Gastrocnemius medialis (tissue), 4 donors: ENCODE measurements around the gene ZDHHC8.

Source experiments
- CTCF ChIP-seq, 5 experiments: fragments of 450-650 bp in 3 of 5; fragments of 200-600 bp in 2 of 5; sonication (generic) in 2 of 5; IDR thresholded peaks in 4 of 5; conservative IDR thresholded peaks in 1 of 5; 1 replicate in 4 of 5; 2 replicates in 1 of 5; pipeline ENCODE4 v1.5.1; 2016 to 2019; ENCODE audit warnings: antibody characterized with exemption in 5 of 5, mild to moderate bottlenecking in 3 of 5, moderate library complexity in 3 of 5
- POLR2A ChIP-seq, 2 donors: fragments of 450-650 bp; IDR thresholded peaks; one replicate each; pipeline ENCODE4 v1.6.1; 2017; ENCODE audit warnings: antibody characterized with exemption in 2 of 2, mild to moderate bottlenecking in 2 of 2, moderate library complexity in 2 of 2

- no peak for TF ChIP-seq CTCF (IDR thresholded peaks at IDR 0.05 in 4 of 5, conservative IDR thresholded peaks at IDR 0.05 in 1 of 5)
- TF ChIP-seq POLR2A (IDR thresholded peaks at IDR 0.05), result no peak
These were observed 19.0 kb downstream of the ZDHHC8 start, which contains the start of gene CCDC188 for GRCh38 chr22:20150381-20151275.
